ENCODE measurements around the gene PSORS1C2. TPM values are rescaled to one million over a fixed set of nuclear protein-coding genes. Genes with fewer than 3 reads are reported as not detected.

The PSORS1C2 gene
- polyA plus RNA-seq, 2 of the 4 experiments (the other 2 are of a cell fraction): 0.08 TPM; not detected in 1

DNA sequence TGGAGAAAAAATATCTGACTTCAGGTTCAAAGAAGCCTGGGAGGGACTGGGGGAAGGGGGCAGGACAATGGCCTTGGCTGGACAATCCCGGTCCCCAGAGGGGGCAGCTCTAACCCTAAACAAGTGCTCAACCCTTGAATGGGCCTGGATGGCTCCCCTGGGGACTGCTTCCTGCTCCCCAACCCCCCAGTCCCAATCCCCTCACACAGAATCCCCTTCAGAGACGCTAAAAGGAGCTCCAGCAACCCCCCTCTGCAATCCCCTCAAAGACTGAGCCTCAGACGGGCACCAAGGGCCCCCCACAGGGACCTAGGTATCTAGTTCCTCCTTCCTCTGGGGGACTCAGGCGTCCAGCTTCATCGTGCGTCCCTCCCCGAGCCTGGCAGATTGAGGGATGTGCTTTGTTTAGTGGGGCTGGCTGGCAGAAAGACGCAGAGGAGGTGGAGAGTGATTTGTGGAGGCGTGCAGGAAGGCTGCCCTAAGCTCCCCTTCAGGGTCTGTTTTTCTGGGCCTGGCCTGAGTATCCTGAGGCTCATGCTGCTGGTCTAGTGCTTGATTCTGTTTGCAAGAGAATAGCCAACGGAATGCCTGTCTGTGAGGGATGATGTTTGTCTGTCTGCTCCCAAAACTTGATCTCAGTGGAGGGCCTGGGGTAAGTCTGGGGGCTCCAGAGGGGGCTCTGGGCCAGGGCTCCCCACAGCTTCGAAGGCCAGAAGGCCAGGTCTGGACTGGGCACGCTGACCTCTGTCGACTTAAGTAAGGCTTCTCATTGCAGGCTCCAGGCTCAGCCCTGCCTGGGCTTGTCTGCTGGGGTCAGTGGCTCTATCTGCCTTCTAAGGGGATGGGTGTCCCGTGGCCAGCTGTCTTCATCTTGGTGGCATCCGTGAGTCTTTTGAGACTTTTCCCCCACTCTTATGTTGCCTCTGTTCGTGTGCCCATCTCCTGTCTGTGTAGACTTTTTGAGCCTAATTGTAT is 33.4 kb upstream of the PSORS1C2 start:
- ChIA-PET POLR2A (no interaction called here), CTCF (interaction anchor here (0.7 to 0.9 kb wide), 2 partner anchors 20 to 194 kb away, joined by 3 read pairs; no protein-coding TSS in a partner anchor)
- FAIRE-seq (no peak), ATAC-seq (no peak), DNase-seq (ENCODE audit: low read depth in 1 of 2, low spot score in 1 of 2) (no peak)
- TF ChIP-seq, protein P1, sequence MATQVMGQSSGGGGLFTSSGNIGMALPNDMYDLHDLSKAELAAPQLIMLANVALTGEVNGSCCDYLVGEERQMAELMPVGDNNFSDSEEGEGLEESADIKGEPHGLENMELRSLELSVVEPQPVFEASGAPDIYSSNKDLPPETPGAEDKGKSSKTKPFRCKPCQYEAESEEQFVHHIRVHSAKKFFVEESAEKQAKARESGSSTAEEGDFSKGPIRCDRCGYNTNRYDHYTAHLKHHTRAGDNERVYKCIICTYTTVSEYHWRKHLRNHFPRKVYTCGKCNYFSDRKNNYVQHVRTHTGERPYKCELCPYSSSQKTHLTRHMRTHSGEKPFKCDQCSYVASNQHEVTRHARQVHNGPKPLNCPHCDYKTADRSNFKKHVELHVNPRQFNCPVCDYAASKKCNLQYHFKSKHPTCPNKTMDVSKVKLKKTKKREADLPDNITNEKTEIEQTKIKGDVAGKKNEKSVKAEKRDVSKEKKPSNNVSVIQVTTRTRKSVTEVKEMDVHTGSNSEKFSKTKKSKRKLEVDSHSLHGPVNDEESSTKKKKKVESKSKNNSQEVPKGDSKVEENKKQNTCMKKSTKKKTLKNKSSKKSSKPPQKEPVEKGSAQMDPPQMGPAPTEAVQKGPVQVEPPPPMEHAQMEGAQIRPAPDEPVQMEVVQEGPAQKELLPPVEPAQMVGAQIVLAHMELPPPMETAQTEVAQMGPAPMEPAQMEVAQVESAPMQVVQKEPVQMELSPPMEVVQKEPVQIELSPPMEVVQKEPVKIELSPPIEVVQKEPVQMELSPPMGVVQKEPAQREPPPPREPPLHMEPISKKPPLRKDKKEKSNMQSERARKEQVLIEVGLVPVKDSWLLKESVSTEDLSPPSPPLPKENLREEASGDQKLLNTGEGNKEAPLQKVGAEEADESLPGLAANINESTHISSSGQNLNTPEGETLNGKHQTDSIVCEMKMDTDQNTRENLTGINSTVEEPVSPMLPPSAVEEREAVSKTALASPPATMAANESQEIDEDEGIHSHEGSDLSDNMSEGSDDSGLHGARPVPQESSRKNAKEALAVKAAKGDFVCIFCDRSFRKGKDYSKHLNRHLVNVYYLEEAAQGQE (IDR thresholded peaks at IDR 0.05): no peak
- no peak for TF ChIP-seq NFE2L2 (conservative IDR thresholded peaks at IDR 0.05; ENCODE audit: low read length)
- no peak for TF ChIP-seq EP300 (IDR thresholded peaks at IDR 0.05)
- TF ChIP-seq MYC (IDR thresholded peaks at IDR 0.05; ENCODE audit: borderline replicate concordance, low read length): no peak
- TF ChIP-seq, protein P2, sequence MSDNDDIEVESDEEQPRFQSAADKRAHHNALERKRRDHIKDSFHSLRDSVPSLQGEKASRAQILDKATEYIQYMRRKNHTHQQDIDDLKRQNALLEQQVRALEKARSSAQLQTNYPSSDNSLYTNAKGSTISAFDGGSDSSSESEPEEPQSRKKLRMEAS (IDR thresholded peaks at IDR 0.05): no peak
- no peak for TF ChIP-seq GATA3 (IDR thresholded peaks at IDR 0.05; ENCODE audit: borderline replicate concordance)
- no peak for TF ChIP-seq JUNB (IDR thresholded peaks at IDR 0.05)
- TF ChIP-seq, protein P3, sequence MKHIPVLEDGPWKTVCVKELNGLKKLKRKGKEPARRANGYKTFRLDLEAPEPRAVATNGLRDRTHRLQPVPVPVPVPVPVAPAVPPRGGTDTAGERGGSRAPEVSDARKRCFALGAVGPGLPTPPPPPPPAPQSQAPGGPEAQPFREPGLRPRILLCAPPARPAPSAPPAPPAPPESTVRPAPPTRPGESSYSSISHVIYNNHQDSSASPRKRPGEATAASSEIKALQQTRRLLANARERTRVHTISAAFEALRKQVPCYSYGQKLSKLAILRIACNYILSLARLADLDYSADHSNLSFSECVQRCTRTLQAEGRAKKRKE (CRISPR knock-in tag; IDR thresholded peaks at IDR 0.05; ENCODE audit: low read depth): no peak
- no peak for TF ChIP-seq CEBPB (IDR thresholded peaks at IDR 0.05)
- TF ChIP-seq, protein P4, sequence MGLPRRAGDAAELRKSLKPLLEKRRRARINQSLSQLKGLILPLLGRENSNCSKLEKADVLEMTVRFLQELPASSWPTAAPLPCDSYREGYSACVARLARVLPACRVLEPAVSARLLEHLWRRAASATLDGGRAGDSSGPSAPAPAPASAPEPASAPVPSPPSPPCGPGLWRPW (IDR thresholded peaks at IDR 0.05): no peak
- TF ChIP-seq EHF (CRISPR knock-in tag; IDR thresholded peaks at IDR 0.05): no peak
- WGBS (ENCODE audit: missing lambda C conversion rate): 83% methylated on average over 13 of the region's 16 CpGs
- H3K9me3 ChIP-seq: no peaks in the 10 kb centered on the region
- no peak overlapping the region for H3K4me3 ChIP-seq
- no peak overlapping the region for H3K27ac ChIP-seq
- peaks cover 8% of the 10 kb centered on the region; the same call in 2 of the 3 replicates for H3K4me1 ChIP-seq
- H3K4me2 ChIP-seq: no peak overlapping the region

DNA sequence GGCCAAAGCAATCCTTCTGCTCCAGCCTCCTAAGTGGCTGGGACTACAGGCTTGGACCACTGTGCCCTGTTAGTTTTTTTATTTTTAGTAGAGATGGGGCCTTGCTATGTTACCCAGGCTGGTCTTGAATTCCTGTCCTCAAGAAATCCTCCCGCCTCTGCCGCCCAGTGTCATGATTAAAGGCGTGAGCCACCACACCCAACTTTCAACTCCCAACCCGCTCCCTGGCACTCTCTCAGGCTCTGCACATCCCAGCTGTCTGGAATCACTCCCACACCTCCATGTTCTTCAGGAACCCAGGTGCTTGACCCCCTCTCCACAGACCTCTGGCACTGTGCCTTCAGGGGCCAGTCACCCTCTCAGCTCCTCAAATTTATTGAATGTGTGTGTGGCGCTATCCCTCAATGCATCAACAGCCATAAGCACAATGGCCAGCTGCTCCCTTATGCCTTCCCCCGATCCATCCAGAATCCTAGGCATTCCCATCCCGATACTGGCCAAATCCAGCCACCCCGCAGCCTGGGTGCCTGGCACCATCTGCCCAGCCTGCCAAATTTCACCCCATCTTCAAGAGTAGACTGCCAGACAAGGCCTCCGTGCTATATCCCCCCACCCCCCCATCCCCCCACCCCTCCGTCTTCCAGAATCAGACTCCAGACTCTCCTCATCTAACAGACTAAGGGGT is 32.3 kb upstream of the PSORS1C2 start:
- TF ChIP-seq, protein P5, sequence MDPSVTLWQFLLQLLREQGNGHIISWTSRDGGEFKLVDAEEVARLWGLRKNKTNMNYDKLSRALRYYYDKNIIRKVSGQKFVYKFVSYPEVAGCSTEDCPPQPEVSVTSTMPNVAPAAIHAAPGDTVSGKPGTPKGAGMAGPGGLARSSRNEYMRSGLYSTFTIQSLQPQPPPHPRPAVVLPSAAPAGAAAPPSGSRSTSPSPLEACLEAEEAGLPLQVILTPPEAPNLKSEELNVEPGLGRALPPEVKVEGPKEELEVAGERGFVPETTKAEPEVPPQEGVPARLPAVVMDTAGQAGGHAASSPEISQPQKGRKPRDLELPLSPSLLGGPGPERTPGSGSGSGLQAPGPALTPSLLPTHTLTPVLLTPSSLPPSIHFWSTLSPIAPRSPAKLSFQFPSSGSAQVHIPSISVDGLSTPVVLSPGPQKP (IDR thresholded peaks at IDR 0.05; ENCODE audit: low read depth, low read length): no peak
- TF ChIP-seq SREBF2 (IDR thresholded peaks at IDR 0.05) (no peak), POLR2AphosphoS2 (conservative IDR thresholded peaks at IDR 0.05; ENCODE audit: low read length) (no peak), ZFP36 (IDR thresholded peaks at IDR 0.05; ENCODE audit: borderline replicate concordance, partially characterized antibody) (no peak), MAZ (IDR thresholded peaks at IDR 0.05; ENCODE audit: borderline replicate concordance, low read depth, low read length) (no peak), CEBPB (IDR thresholded peaks at IDR 0.05) (no peak), FOXS1 (CRISPR knock-in tag; IDR thresholded peaks at IDR 0.05) (no peak), CHD4 (IDR thresholded peaks at IDR 0.05; ENCODE audit: borderline replicate concordance) (no peak), NR3C1 (IDR thresholded peaks at IDR 0.05) (no peak), TP53 (CRISPR knock-in tag; IDR thresholded peaks at IDR 0.05) (no peak), FOSB (CRISPR knock-in tag; IDR thresholded peaks at IDR 0.05) (no peak)
- TF ChIP-seq, protein P6, sequence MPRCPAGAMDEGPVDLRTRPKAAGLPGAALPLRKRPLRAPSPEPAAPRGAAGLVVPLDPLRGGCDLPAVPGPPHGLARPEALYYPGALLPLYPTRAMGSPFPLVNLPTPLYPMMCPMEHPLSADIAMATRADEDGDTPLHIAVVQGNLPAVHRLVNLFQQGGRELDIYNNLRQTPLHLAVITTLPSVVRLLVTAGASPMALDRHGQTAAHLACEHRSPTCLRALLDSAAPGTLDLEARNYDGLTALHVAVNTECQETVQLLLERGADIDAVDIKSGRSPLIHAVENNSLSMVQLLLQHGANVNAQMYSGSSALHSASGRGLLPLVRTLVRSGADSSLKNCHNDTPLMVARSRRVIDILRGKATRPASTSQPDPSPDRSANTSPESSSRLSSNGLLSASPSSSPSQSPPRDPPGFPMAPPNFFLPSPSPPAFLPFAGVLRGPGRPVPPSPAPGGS (IDR thresholded peaks at IDR 0.05): no peak
- ChIA-PET POLR2A (no interaction called here), CTCF (no interaction called here)
- 87% methylated on average over 9 of the region's 10 CpGs for WGBS (ENCODE audit: missing lambda C conversion rate)
- H3K4me2 ChIP-seq: no peak overlapping the region
- H3K27ac ChIP-seq: no peak overlapping the region
- DNase-seq (ENCODE audit: low read depth in 1 of 2, low spot score in 1 of 2) (no peak), FAIRE-seq (no peak), ATAC-seq (no peak)
- H3K4me1 ChIP-seq: peaks cover 8% of the 10 kb centered on the region; the same call in 2 of the 3 replicates
- H3K9me3 ChIP-seq: no peaks in the 10 kb centered on the region
- no peak overlapping the region for H3K4me3 ChIP-seq

Data from A549 (cell line).